ENCODE data around the gene C10orf62. TPM values are rescaled to one million over a fixed set of nuclear protein-coding genes. Genes with fewer than 3 reads are reported as not detected.
A peak's percentile ranks its signal among the peaks of the same experiment; 100 is the strongest.
"Not testable (repeated sequence)": the region's sequence is repeated elsewhere in the genome, so short reads cannot be mapped to it uniquely, and the experiment has no call there.

C10orf62 gene
- total RNA-seq, 1 donor from 2014 or later, result not detected

- no peak for TF ChIP-seq CTCF (IDR thresholded peaks at IDR 0.05)
- Mint-ChIP-seq H3K27ac (ENCODE audit: unreplicated experiment) (peak overlapping the region; percentile 89), H3K27me3 (ENCODE audit: low read depth) (no peaks in the 10 kb centered on the region), H3K4me3 (ENCODE audit: unreplicated experiment) (no peak overlapping the region), H3K4me1 (ENCODE audit: low read depth) (peaks cover 53% of the 10 kb centered on the region), H3K9me3 (ENCODE audit: low read depth) (peaks cover 3% of the 10 kb centered on the region), H3K36me3 (ENCODE audit: low read depth) (no peaks in the 10 kb centered on the region)
- DNase-seq (ENCODE audit: low spot score), result peak; percentile 81
Measured at GRCh38 chr10:97550336-97551149, 39.0 kb upstream of the C10orf62 start.

GRCh38 chr10:97551271-97551670 lies 38.2 kb upstream of the C10orf62 start:
- TF ChIP-seq CTCF (IDR thresholded peaks at IDR 0.05), result no peak
- H3K36me3 Mint-ChIP-seq (ENCODE audit: low read depth), result peaks cover 3% of the 10 kb centered on the region
- H3K9me3 Mint-ChIP-seq (ENCODE audit: low read depth), result peaks cover 7% of the 10 kb centered on the region
- H3K27ac Mint-ChIP-seq (ENCODE audit: unreplicated experiment), result peak overlapping the region; percentile 13
- peak; percentile 53 for DNase-seq (ENCODE audit: low spot score)
- H3K27me3 Mint-ChIP-seq (ENCODE audit: low read depth), result no peaks in the 10 kb centered on the region
- no peak overlapping the region for H3K4me3 Mint-ChIP-seq (ENCODE audit: unreplicated experiment)
- peaks cover 53% of the 10 kb centered on the region for H3K4me1 Mint-ChIP-seq (ENCODE audit: low read depth)

GRCh38 chr10:97553575-97554031 lies 35.9 kb upstream of the C10orf62 start:
- H3K4me1 Mint-ChIP-seq (ENCODE audit: low read depth), result peaks cover 33% of the 10 kb centered on the region
- no peak overlapping the region for H3K4me3 Mint-ChIP-seq (ENCODE audit: unreplicated experiment)
- peaks cover 7% of the 10 kb centered on the region for H3K9me3 Mint-ChIP-seq (ENCODE audit: low read depth)

GRCh38 chr10:97554336-97554735 lies 35.2 kb upstream of the C10orf62 start:
- H3K4me1 Mint-ChIP-seq (ENCODE audit: low read depth), result peaks cover 27% of the 10 kb centered on the region
- not testable (repeated sequence) for H3K9me3 Mint-ChIP-seq (ENCODE audit: low read depth); H3K4me3 Mint-ChIP-seq (ENCODE audit: unreplicated experiment); DNase-seq (ENCODE audit: low spot score); H3K27me3 Mint-ChIP-seq (ENCODE audit: low read depth); H3K27ac Mint-ChIP-seq (ENCODE audit: unreplicated experiment); H3K36me3 Mint-ChIP-seq (ENCODE audit: low read depth)

More at GRCh38 chr10:97553575-97554031, 35.9 kb upstream of the C10orf62 start:
- Mint-ChIP-seq H3K27me3 (ENCODE audit: low read depth) (no peaks in the 10 kb centered on the region), H3K36me3 (ENCODE audit: low read depth) (peaks cover 4% of the 10 kb centered on the region), H3K27ac (ENCODE audit: unreplicated experiment) (no peak overlapping the region)
- DNase-seq (ENCODE audit: low spot score), result peak; percentile 69
- peak; percentile 89 for TF ChIP-seq CTCF (IDR thresholded peaks at IDR 0.05)

GRCh38 chr10:97555541-97555940 lies 34.0 kb upstream of the C10orf62 start:
- H3K27me3 Mint-ChIP-seq (ENCODE audit: low read depth); H3K4me3 Mint-ChIP-seq (ENCODE audit: unreplicated experiment); H3K27ac Mint-ChIP-seq (ENCODE audit: unreplicated experiment): not testable (repeated sequence)

GRCh38 chr10:97560731-97561381 lies 28.7 kb upstream of the C10orf62 start:
- H3K36me3 Mint-ChIP-seq (ENCODE audit: low read depth); H3K27me3 Mint-ChIP-seq (ENCODE audit: low read depth); H3K9me3 Mint-ChIP-seq (ENCODE audit: low read depth): not testable (repeated sequence)
- DNase-seq (ENCODE audit: low spot score), result peak; percentile 53
- Mint-ChIP-seq H3K27ac (ENCODE audit: unreplicated experiment) (peak overlapping the region; percentile 85), H3K4me3 (ENCODE audit: unreplicated experiment) (peak overlapping the region; percentile 63), H3K4me1 (ENCODE audit: low read depth) (peaks cover 25% of the 10 kb centered on the region)

More at GRCh38 chr10:97555541-97555940, 34.0 kb upstream of the C10orf62 start:
- H3K36me3 Mint-ChIP-seq (ENCODE audit: low read depth); DNase-seq (ENCODE audit: low spot score); H3K9me3 Mint-ChIP-seq (ENCODE audit: low read depth): not testable (repeated sequence)
- peaks cover 21% of the 10 kb centered on the region for H3K4me1 Mint-ChIP-seq (ENCODE audit: low read depth)

GRCh38 chr10:97561386-97562077 lies 28.0 kb upstream of the C10orf62 start:
- Mint-ChIP-seq H3K4me1 (ENCODE audit: low read depth) (peaks cover 27% of the 10 kb centered on the region), H3K4me3 (ENCODE audit: unreplicated experiment) (peak overlapping the region; percentile 63), H3K27ac (ENCODE audit: unreplicated experiment) (peak overlapping the region; percentile 85)
- H3K27me3 Mint-ChIP-seq (ENCODE audit: low read depth); H3K9me3 Mint-ChIP-seq (ENCODE audit: low read depth); H3K36me3 Mint-ChIP-seq (ENCODE audit: low read depth); DNase-seq (ENCODE audit: low spot score): not testable (repeated sequence)

- H3K4me1 Mint-ChIP-seq (ENCODE audit: low read depth), result peaks cover 31% of the 10 kb centered on the region
- not testable (repeated sequence) for H3K4me3 Mint-ChIP-seq (ENCODE audit: unreplicated experiment); H3K36me3 Mint-ChIP-seq (ENCODE audit: low read depth); DNase-seq (ENCODE audit: low spot score); H3K27ac Mint-ChIP-seq (ENCODE audit: unreplicated experiment); H3K9me3 Mint-ChIP-seq (ENCODE audit: low read depth); H3K27me3 Mint-ChIP-seq (ENCODE audit: low read depth)
Measured at GRCh38 chr10:97562329-97562728, 27.2 kb upstream of the C10orf62 start.
